HEK293 (cell line): Measurements from ENCODE around the gene PLEKHF1.
A peak's percentile ranks its signal among the peaks of the same experiment; 100 is the strongest.

ENCODE experiments used
- CTCF ChIA-PET: fragments of 350-600 bp; formaldehyde crosslinking; extraction: SDS; loops from one replicate; lab custom pipeline; 2021; ENCODE audit warnings: antibody characterized with exemption; lab: Yijun Ruan, JAX
- POLR2A ChIA-PET: fragments of 300-600 bp; formaldehyde crosslinking; extraction: SDS; loops from one replicate; lab custom pipeline; 2020; ENCODE audit warnings: antibody characterized with exemption, inconsistent platforms; lab: Yijun Ruan, JAX
- H3K27ac ChIP-seq: fragments of 200-500 bp; sonication (Bioruptor generic); 2 replicates; pipeline ENCODE4 v1.5.1; 2014; ENCODE audit warnings: low read depth, low read length, control low read depth, inconsistent platforms; ENCODE audit errors: extremely low read depth
- H3K36me3 ChIP-seq, 2 experiments: fragments of 200-500 bp in 1 of 2; sonication (Bioruptor generic) in 1 of 2; 1 replicate in 1 of 2; 2 replicates in 1 of 2; pipeline ENCODE4 v1.5.1; 2014 to 2017; ENCODE audit warnings: inconsistent platforms in 2 of 2, low read length in 2 of 2; ENCODE audit not compliant: control insufficient read depth in 2 of 2, insufficient read depth in 1 of 2
- H3K4me1 ChIP-seq: fragments of 200-500 bp; sonication (Bioruptor generic); 2 replicates; pipeline ENCODE4 v1.5.1; 2014; ENCODE audit warnings: mild to moderate bottlenecking, low read length, inconsistent platforms; ENCODE audit not compliant: control insufficient read depth, insufficient read depth
- H3K4me3 ChIP-seq: 2 replicates; pipeline ENCODE4 v1.5.1; 2011; ENCODE audit warnings: low read depth, mild to moderate bottlenecking, control low read depth, low read length, moderate library complexity
- H3K9me3 ChIP-seq: fragments of 200-500 bp; sonication (Bioruptor generic); 2 replicates; pipeline ENCODE4 v1.5.1; 2014; ENCODE audit warnings: low read depth, low read length, inconsistent platforms; ENCODE audit not compliant: control insufficient read depth, insufficient read depth
- EGR2 ChIP-seq: fragments of 450-650 bp; formaldehyde crosslinking; IDR thresholded peaks from 2 replicates; pipeline ENCODE4 v1.5.1; 2016; ENCODE audit warnings: low read depth, missing biosample characterization, missing genetic modification characterization
- GLIS1 ChIP-seq: fragments of 450-650 bp; formaldehyde crosslinking; IDR thresholded peaks from 2 replicates; pipeline ENCODE4 v1.5.1; 2016; ENCODE audit warnings: missing biosample characterization, missing genetic modification characterization
- SCRT1 ChIP-seq: fragments of 450-650 bp; formaldehyde crosslinking; IDR thresholded peaks from 2 replicates; pipeline ENCODE4 v1.5.1; 2016; ENCODE audit warnings: missing biosample characterization, missing genetic modification characterization, borderline replicate concordance
- SP3 ChIP-seq: fragments of 450-650 bp; formaldehyde crosslinking; IDR thresholded peaks from 2 replicates; pipeline ENCODE4 v1.5.1; 2016; ENCODE audit warnings: missing biosample characterization, missing genetic modification characterization
- SP7 ChIP-seq: fragments of 450-650 bp; formaldehyde crosslinking; IDR thresholded peaks from 2 replicates; pipeline ENCODE4 v1.5.1; 2016; ENCODE audit warnings: missing biosample characterization, missing genetic modification characterization
- YY2 ChIP-seq: fragments of 450-650 bp; formaldehyde crosslinking; IDR thresholded peaks from 2 replicates; pipeline ENCODE4 v1.5.1; 2016; ENCODE audit warnings: missing biosample characterization, missing genetic modification characterization
- ZBTB17 ChIP-seq: fragments of 450-650 bp; formaldehyde crosslinking; IDR thresholded peaks from 2 replicates; pipeline ENCODE4 v1.5.1; 2016; ENCODE audit warnings: missing biosample characterization, missing genetic modification characterization
- ZNF10 ChIP-seq: fragments of 450-650 bp; formaldehyde crosslinking; IDR thresholded peaks from 2 replicates; pipeline ENCODE4 v1.5.1; 2017; ENCODE audit warnings: missing biosample characterization, missing genetic modification characterization
- ZNF132 ChIP-seq: fragments of 450-650 bp; formaldehyde crosslinking; IDR thresholded peaks from 2 replicates; pipeline ENCODE4 v1.5.1; 2017; ENCODE audit warnings: missing biosample characterization, missing genetic modification characterization, borderline replicate concordance
- ZNF202 ChIP-seq: fragments of 450-650 bp; formaldehyde crosslinking; IDR thresholded peaks from 2 replicates; pipeline ENCODE4 v1.5.1; 2016; ENCODE audit warnings: missing biosample characterization, missing genetic modification characterization, borderline replicate concordance
- ZNF239 ChIP-seq: fragments of 450-650 bp; formaldehyde crosslinking; IDR thresholded peaks from 2 replicates; pipeline ENCODE4 v1.5.1; 2016; ENCODE audit warnings: missing biosample characterization, missing genetic modification characterization
- ZNF394 ChIP-seq: fragments of 450-650 bp; formaldehyde crosslinking; IDR thresholded peaks from 2 replicates; pipeline ENCODE4 v1.5.1; 2016; ENCODE audit warnings: missing biosample characterization, missing genetic modification characterization, mild to moderate bottlenecking, moderate library complexity, borderline replicate concordance
- ZNF426 ChIP-seq: fragments of 450-650 bp; formaldehyde crosslinking; IDR thresholded peaks from 2 replicates; pipeline ENCODE4 v1.5.1; 2017; ENCODE audit warnings: missing biosample characterization, missing genetic modification characterization, mild to moderate bottlenecking, inconsistent platforms, moderate library complexity
- ZNF561 ChIP-seq: fragments of 450-650 bp; IDR thresholded peaks from 2 replicates; pipeline ENCODE4 v1.5.1; 2018; ENCODE audit warnings: missing biosample characterization, missing genetic modification characterization, borderline replicate concordance
- ZNF600 ChIP-seq: fragments of 450-650 bp; formaldehyde crosslinking; IDR thresholded peaks from 2 replicates; pipeline ENCODE4 v1.5.1; 2016; ENCODE audit warnings: missing biosample characterization, missing genetic modification characterization
- ZNF654 ChIP-seq: fragments of 450-650 bp; formaldehyde crosslinking; IDR thresholded peaks from 2 replicates; pipeline ENCODE4 v1.5.1; 2016; ENCODE audit warnings: low read depth, missing biosample characterization, missing genetic modification characterization
- ZNF76 ChIP-seq: fragments of 450-650 bp; formaldehyde crosslinking; IDR thresholded peaks from 2 replicates; pipeline ENCODE4; 2016; ENCODE audit warnings: low read depth, missing biosample characterization, missing genetic modification characterization, borderline replicate concordance
- ZNF785 ChIP-seq: fragments of 450-650 bp; formaldehyde crosslinking; IDR thresholded peaks from 2 replicates; pipeline ENCODE4 v1.5.1; 2016; ENCODE audit warnings: missing biosample characterization, missing genetic modification characterization
- ZNF837 ChIP-seq: fragments of 450-650 bp; formaldehyde crosslinking; IDR thresholded peaks from 2 replicates; pipeline ENCODE4 v1.5.1; 2016; ENCODE audit warnings: missing biosample characterization, missing genetic modification characterization
- TF ChIP-seq, protein P1 (sequence below): fragments of 450-650 bp; formaldehyde crosslinking; IDR thresholded peaks from 2 replicates; pipeline ENCODE4 v1.5.1; 2016; ENCODE audit warnings: missing biosample characterization, missing genetic modification characterization, low read depth
- TF ChIP-seq, protein P2 (sequence below): fragments of 450-650 bp; formaldehyde crosslinking; IDR thresholded peaks from 2 replicates; pipeline ENCODE4; 2016; ENCODE audit warnings: missing biosample characterization, missing genetic modification characterization
- TF ChIP-seq, protein P3 (sequence below): fragments of 450-650 bp; formaldehyde crosslinking; IDR thresholded peaks from 2 replicates; pipeline ENCODE4 v1.5.0; 2017; ENCODE audit warnings: missing biosample characterization, missing genetic modification characterization, borderline replicate concordance
- TF ChIP-seq, protein P4 (sequence below): sonication (generic); formaldehyde crosslinking; IDR thresholded peaks from 2 replicates; pipeline ENCODE4 v1.8.1; 2022; ENCODE audit warnings: mild to moderate bottlenecking, moderate library complexity, missing genetic modification reagents
- TF ChIP-seq, protein P5 (sequence below): fragments of 450-650 bp; formaldehyde crosslinking; IDR thresholded peaks from 2 replicates; pipeline ENCODE4 v1.5.1; 2016; ENCODE audit warnings: missing biosample characterization, missing genetic modification characterization
- TF ChIP-seq, protein P6 (sequence below): fragments of 450-650 bp; formaldehyde crosslinking; IDR thresholded peaks from 2 replicates; pipeline ENCODE4 v1.5.1; 2017; ENCODE audit warnings: missing biosample characterization, mild to moderate bottlenecking, missing genetic modification characterization, moderate library complexity

Gene PLEKHF1

DNA sequence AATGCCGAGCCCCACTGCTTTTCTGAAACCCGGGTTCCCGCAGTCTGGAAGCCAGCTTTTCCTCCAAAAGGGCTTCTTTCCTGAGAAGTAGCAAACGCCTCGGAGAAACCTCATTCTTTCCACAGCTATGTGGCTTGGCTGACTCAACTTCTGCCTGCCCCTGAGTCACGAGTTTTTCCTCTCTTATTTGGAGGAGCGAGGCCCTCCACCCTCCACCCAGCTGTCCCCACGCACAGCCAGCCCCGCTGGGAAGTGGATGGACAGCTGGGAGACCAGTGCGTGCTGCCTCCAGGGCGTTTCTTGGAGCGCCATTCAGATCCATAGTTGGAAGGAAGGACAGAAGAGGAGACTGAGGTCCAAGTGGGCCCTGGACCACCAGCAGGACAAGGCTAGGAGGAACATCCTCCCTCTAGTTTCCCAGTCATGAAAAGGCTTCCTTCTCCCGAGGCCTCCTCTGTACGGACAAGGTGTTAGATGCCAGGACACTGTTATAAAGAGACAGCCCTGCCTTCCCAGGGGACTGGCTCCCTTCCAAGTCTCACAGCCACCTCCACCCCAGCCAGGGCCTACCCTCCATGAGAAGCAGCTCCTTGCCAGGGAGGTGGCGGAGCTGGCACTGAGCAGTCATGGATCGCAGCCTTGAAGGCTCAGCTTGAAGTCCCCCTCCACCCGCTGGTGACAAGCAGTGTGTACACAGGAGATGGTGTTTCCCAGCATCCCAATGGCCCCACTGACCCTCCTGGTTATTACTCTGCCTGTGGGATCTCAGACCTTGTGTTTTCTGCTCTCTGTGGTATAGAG is 2.5 kb upstream of the PLEKHF1 start:
- Histone ChIP-seq H3K36me3 (no peaks in the 10 kb centered on the region), H3K9me3 (no peaks in the 10 kb centered on the region), H3K4me3 (no peak overlapping the region), H3K4me1 (peaks cover 50% of the 10 kb centered on the region), H3K27ac (peak overlapping the region; percentile 1; the same call in 1 of the 2 replicates)
- CTCF ChIA-PET = interaction anchor here (0.5 to 11.0 kb wide), 14 partner anchors 9 to 607 kb away, joined by 3 to 105 read pairs (median 4); partner anchors contain the start of gene POP4
- POLR2A ChIA-PET = interaction anchor here (0.8 to 2.6 kb wide), 7 partner anchors 9 to 57 kb away, joined by 3 to 17 read pairs (median 6); partner anchors contain the start of genes C19orf12 and POP4
- peak; percentile 13; the same call in 1 of the 2 replicates for TF ChIP-seq SP3
- TF ChIP-seq SP7 = peak; percentile 71
- no peak; the same call in 1 of the 2 replicates for TF ChIP-seq ZNF561 (tag by site-specific recombination)
- TF ChIP-seq EGR2 = peak; percentile 83
- TF ChIP-seq, protein P1, sequence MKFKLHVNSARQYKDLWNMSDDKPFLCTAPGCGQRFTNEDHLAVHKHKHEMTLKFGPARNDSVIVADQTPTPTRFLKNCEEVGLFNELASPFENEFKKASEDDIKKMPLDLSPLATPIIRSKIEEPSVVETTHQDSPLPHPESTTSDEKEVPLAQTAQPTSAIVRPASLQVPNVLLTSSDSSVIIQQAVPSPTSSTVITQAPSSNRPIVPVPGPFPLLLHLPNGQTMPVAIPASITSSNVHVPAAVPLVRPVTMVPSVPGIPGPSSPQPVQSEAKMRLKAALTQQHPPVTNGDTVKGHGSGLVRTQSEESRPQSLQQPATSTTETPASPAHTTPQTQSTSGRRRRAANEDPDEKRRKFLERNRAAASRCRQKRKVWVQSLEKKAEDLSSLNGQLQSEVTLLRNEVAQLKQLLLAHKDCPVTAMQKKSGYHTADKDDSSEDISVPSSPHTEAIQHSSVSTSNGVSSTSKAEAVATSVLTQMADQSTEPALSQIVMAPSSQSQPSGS (tag by site-specific recombination) = no peak
- TF ChIP-seq ZNF132 = no peak
- TF ChIP-seq ZNF394 = peak; percentile 96
- TF ChIP-seq ZNF10 (tag by site-specific recombination) = no peak
- TF ChIP-seq SCRT1 (tag by site-specific recombination) = no peak
- TF ChIP-seq, protein P2, sequence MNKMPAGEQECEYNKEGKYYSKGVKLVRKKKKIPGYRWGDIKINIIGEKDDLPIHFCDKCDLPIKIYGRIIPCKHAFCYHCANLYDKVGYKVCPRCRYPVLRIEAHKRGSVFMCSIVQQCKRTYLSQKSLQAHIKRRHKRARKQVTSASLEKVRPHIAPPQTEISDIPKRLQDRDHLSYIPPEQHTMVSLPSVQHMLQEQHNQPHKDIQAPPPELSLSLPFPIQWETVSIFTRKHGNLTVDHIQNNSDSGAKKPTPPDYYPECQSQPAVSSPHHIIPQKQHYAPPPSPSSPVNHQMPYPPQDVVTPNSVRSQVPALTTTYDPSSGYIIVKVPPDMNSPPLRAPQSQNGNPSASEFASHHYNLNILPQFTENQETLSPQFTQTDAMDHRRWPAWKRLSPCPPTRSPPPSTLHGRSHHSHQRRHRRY (tag by site-specific recombination) = 0 out of 2 replicates have a peak, but pooled peaks have one; percentile 62
- TF ChIP-seq ZNF76 (tag by site-specific recombination) = peak; percentile 67; the same call in 1 of the 2 replicates
- peak; percentile 39; the same call in 1 of the 2 replicates for TF ChIP-seq YY2 (tag by site-specific recombination)
- TF ChIP-seq, protein P3, sequence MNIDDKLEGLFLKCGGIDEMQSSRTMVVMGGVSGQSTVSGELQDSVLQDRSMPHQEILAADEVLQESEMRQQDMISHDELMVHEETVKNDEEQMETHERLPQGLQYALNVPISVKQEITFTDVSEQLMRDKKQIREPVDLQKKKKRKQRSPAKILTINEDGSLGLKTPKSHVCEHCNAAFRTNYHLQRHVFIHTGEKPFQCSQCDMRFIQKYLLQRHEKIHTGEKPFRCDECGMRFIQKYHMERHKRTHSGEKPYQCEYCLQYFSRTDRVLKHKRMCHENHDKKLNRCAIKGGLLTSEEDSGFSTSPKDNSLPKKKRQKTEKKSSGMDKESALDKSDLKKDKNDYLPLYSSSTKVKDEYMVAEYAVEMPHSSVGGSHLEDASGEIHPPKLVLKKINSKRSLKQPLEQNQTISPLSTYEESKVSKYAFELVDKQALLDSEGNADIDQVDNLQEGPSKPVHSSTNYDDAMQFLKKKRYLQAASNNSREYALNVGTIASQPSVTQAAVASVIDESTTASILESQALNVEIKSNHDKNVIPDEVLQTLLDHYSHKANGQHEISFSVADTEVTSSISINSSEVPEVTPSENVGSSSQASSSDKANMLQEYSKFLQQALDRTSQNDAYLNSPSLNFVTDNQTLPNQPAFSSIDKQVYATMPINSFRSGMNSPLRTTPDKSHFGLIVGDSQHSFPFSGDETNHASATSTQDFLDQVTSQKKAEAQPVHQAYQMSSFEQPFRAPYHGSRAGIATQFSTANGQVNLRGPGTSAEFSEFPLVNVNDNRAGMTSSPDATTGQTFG (tag by site-specific recombination) = no peak
- peak; percentile 88 for TF ChIP-seq GLIS1 (tag by site-specific recombination)
- TF ChIP-seq ZNF785 = 0 out of 2 replicates have a peak, but pooled peaks have one; percentile 10
- TF ChIP-seq ZNF426 (tag by site-specific recombination) = no peak
- TF ChIP-seq, protein P4, sequence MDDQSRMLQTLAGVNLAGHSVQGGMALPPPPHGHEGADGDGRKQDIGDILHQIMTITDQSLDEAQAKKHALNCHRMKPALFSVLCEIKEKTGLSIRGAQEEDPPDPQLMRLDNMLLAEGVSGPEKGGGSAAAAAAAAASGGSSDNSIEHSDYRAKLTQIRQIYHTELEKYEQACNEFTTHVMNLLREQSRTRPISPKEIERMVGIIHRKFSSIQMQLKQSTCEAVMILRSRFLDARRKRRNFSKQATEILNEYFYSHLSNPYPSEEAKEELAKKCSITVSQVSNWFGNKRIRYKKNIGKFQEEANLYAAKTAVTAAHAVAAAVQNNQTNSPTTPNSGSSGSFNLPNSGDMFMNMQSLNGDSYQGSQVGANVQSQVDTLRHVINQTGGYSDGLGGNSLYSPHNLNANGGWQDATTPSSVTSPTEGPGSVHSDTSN = 0 out of 2 replicates have a peak, but pooled peaks have one; percentile 42
- TF ChIP-seq ZNF202 (tag by site-specific recombination) = no peak
- TF ChIP-seq ZNF654 = no peak
- TF ChIP-seq, protein P5, sequence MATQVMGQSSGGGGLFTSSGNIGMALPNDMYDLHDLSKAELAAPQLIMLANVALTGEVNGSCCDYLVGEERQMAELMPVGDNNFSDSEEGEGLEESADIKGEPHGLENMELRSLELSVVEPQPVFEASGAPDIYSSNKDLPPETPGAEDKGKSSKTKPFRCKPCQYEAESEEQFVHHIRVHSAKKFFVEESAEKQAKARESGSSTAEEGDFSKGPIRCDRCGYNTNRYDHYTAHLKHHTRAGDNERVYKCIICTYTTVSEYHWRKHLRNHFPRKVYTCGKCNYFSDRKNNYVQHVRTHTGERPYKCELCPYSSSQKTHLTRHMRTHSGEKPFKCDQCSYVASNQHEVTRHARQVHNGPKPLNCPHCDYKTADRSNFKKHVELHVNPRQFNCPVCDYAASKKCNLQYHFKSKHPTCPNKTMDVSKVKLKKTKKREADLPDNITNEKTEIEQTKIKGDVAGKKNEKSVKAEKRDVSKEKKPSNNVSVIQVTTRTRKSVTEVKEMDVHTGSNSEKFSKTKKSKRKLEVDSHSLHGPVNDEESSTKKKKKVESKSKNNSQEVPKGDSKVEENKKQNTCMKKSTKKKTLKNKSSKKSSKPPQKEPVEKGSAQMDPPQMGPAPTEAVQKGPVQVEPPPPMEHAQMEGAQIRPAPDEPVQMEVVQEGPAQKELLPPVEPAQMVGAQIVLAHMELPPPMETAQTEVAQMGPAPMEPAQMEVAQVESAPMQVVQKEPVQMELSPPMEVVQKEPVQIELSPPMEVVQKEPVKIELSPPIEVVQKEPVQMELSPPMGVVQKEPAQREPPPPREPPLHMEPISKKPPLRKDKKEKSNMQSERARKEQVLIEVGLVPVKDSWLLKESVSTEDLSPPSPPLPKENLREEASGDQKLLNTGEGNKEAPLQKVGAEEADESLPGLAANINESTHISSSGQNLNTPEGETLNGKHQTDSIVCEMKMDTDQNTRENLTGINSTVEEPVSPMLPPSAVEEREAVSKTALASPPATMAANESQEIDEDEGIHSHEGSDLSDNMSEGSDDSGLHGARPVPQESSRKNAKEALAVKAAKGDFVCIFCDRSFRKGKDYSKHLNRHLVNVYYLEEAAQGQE = peak; percentile 42
- TF ChIP-seq ZNF837 = no peak
- TF ChIP-seq, protein P6, sequence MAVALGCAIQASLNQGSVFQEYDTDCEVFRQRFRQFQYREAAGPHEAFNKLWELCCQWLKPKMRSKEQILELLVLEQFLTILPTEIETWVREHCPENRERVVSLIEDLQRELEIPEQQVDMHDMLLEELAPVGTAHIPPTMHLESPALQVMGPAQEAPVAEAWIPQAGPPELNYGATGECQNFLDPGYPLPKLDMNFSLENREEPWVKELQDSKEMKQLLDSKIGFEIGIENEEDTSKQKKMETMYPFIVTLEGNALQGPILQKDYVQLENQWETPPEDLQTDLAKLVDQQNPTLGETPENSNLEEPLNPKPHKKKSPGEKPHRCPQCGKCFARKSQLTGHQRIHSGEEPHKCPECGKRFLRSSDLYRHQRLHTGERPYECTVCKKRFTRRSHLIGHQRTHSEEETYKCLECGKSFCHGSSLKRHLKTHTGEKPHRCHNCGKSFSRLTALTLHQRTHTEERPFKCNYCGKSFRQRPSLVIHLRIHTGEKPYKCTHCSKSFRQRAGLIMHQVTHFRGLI = no peak
- TF ChIP-seq ZNF239 (tag by site-specific recombination) = no peak
- TF ChIP-seq ZNF600 = peak; percentile 97
- TF ChIP-seq ZBTB17 (tag by site-specific recombination) = peak; percentile 92
